ENCODE data around the gene CCDC88C. TPM values are rescaled to one million over a fixed set of nuclear protein-coding genes. Genes with fewer than 3 reads are reported as not detected.

CCDC88C gene
- total and polyA plus RNA-seq, 9 donors, result 2.0 to 17.7 (median 3.9) TPM

GRCh38 chr14:91381801-91382670 lies 35.6 kb downstream of the CCDC88C start:
- intact Hi-C loops (cut with DNase I), result no loop called here
- 94 to 96% (median 96%) methylated on average over 13 of the region's 13 CpGs for whole genome bisulfite sequencing, 3 donors
- no peaks in the 10 kb centered on the region for H3K4me1 ChIP-seq (ENCODE audit: insufficient read depth)
- no peaks in the 10 kb centered on the region for H3K9me3 ChIP-seq
- no peak for DNase-seq
- H3K36me3 ChIP-seq, result no peaks in the 10 kb centered on the region
- no peak for TF ChIP-seq POLR2A (IDR thresholded peaks at IDR 0.05)
- no peak for TF ChIP-seq CTCF (IDR thresholded peaks at IDR 0.05)
- H3K27ac ChIP-seq, result no peak overlapping the region
- no peak overlapping the region for H3K4me3 ChIP-seq
- no peaks in the 10 kb centered on the region for H3K27me3 ChIP-seq

GRCh38 chr14:91380610-91381371 lies 36.8 kb downstream of the CCDC88C start:
- TF ChIP-seq POLR2A (IDR thresholded peaks at IDR 0.05) (no peak), EP300 (IDR thresholded peaks at IDR 0.05) (no peak), CTCF (IDR thresholded peaks at IDR 0.05) (no peak)
- 37 to 41% (median 37%) methylated on average over 11 of the region's 11 CpGs for WGBS, 3 donors
- no peaks in the 10 kb centered on the region for H3K27me3 ChIP-seq
- intact Hi-C loops (cut with DNase I), result no loop called here
- H3K36me3 ChIP-seq, result no peaks in the 10 kb centered on the region
- no peak overlapping the region for H3K27ac ChIP-seq
- no peak overlapping the region for H3K4me3 ChIP-seq
- DNase-seq, result peak in 1 of 5 donors; percentile 42
- H3K4me1 ChIP-seq (ENCODE audit: insufficient read depth), result no peaks in the 10 kb centered on the region
- H3K9me3 ChIP-seq, result no peaks in the 10 kb centered on the region

- no peak overlapping the region for H3K4me3 ChIP-seq
- H3K36me3 ChIP-seq, result no peaks in the 10 kb centered on the region
- 88 to 91% (median 88%) methylated on average over 5 of the region's 5 CpGs for WGBS, 3 donors
- DNase-seq, result no peak
- no peaks in the 10 kb centered on the region for H3K9me3 ChIP-seq
- no peaks in the 10 kb centered on the region for H3K27me3 ChIP-seq
- no peak for TF ChIP-seq EP300 (IDR thresholded peaks at IDR 0.05)
- TF ChIP-seq CTCF (IDR thresholded peaks at IDR 0.05), result no peak
- no peak for TF ChIP-seq POLR2A (IDR thresholded peaks at IDR 0.05)
- intact Hi-C loops (cut with DNase I), result no loop called here
- H3K4me1 ChIP-seq (ENCODE audit: insufficient read depth), result no peaks in the 10 kb centered on the region
- no peak overlapping the region for H3K27ac ChIP-seq
These were observed 37.5 kb downstream of the CCDC88C start for GRCh38 chr14:91380123-91380522.

- H3K9me3 ChIP-seq, result no peaks in the 10 kb centered on the region
- no peaks in the 10 kb centered on the region for H3K36me3 ChIP-seq
- WGBS, 3 donors, result 88 to 91% (median 91%) methylated on average over 13 of the region's 13 CpGs
- H3K27me3 ChIP-seq, result no peaks in the 10 kb centered on the region
- no peaks in the 10 kb centered on the region for H3K4me1 ChIP-seq (ENCODE audit: insufficient read depth)
- no peak overlapping the region for H3K27ac ChIP-seq
- H3K4me3 ChIP-seq, result no peak overlapping the region
- no peak for DNase-seq
- intact Hi-C loops (cut with DNase I), result no loop called here
- no peak for TF ChIP-seq CTCF (IDR thresholded peaks at IDR 0.05)
- TF ChIP-seq EP300 (IDR thresholded peaks at IDR 0.05), result no peak
- TF ChIP-seq POLR2A (IDR thresholded peaks at IDR 0.05), result no peak
These were observed 38.1 kb downstream of the CCDC88C start for GRCh38 chr14:91379579-91379932.
